HG03442 (cell line): Measurements from ENCODE around the gene ACP2.

Experiments
- ATAC-seq: cut with Tn5 transposase; IDR thresholded peaks from one replicate; pipeline ENCODE4 v1.9.1; 2021; ENCODE audit warnings: mild to moderate bottlenecking, moderate library complexity; ENCODE audit not compliant: unreplicated experiment

ACP2 gene, protein sequence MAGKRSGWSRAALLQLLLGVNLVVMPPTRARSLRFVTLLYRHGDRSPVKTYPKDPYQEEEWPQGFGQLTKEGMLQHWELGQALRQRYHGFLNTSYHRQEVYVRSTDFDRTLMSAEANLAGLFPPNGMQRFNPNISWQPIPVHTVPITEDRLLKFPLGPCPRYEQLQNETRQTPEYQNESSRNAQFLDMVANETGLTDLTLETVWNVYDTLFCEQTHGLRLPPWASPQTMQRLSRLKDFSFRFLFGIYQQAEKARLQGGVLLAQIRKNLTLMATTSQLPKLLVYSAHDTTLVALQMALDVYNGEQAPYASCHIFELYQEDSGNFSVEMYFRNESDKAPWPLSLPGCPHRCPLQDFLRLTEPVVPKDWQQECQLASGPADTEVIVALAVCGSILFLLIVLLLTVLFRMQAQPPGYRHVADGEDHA

GRCh38 chr11:47248664-47249377, at the start of gene ACP2:
Gene ACP2 (minus strand): TSS chr11:47248814. CDS start chr11:47248789, 25 bp downstream.
- ATAC-seq, result peak; percentile 92

GRCh38 chr11:47296045-47296444, 47.4 kb upstream of the ACP2 start:
- no peak for ATAC-seq

DNA sequence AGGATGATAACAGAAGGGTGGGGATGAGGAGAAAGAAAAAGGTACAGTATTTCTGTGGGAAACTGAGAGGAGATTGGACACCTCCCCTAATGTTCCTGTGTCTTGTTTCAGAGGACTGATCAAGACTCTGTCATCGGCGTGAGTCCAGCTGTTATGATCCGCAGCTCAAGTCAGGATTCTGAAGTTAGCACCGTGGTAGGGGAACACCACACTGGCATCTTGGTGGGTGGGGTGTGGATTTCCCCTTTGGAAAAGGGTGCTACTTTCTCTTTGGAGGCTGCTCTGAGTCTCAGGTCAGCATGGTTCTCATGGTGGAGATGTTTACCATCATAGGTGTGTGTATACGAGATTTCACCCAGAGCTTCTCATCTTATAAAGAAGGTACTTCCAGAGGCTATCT, 46.8 kb upstream of the ACP2 start:
- no peak for ATAC-seq

DNA sequence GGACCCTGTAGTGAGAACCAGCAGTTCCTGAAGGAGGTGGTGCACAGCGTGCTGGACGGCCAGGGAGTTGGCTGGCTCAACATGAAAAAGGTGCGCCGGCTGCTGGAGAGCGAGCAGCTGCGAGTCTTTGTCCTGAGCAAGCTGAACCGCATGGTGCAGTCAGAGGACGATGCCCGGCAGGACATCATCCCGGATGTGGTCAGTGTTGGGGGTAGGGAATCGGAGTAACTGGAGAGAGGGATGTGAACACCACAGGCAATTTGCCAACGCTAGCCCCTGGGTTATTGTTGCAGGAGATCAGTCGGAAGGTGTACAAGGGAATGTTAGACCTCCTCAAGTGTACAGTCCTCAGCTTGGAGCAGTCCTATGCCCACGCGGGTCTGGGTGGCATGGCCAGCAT, 41.2 kb upstream of the ACP2 start:
- ATAC-seq, result no peak

DNA sequence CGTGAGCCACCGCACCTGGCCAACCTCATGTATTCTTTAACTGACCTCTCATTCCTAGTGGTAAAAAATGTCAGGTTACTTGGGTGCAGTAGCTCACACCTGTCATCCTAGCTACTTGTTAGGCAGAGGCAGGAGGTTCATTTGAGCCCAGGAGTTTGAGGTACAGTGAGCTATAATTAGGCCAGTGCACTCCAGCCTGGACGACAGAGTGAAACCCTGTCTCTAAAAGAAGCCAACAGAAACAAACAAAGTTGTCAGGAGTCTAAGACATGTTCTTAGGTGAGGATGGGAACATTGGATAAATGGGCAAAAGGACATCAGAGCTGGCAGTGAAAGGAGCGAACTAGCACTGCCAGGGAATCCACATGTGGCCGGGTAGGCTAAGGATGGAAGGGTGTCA, 39.5 kb upstream of the ACP2 start:
- ATAC-seq, result no peak

DNA sequence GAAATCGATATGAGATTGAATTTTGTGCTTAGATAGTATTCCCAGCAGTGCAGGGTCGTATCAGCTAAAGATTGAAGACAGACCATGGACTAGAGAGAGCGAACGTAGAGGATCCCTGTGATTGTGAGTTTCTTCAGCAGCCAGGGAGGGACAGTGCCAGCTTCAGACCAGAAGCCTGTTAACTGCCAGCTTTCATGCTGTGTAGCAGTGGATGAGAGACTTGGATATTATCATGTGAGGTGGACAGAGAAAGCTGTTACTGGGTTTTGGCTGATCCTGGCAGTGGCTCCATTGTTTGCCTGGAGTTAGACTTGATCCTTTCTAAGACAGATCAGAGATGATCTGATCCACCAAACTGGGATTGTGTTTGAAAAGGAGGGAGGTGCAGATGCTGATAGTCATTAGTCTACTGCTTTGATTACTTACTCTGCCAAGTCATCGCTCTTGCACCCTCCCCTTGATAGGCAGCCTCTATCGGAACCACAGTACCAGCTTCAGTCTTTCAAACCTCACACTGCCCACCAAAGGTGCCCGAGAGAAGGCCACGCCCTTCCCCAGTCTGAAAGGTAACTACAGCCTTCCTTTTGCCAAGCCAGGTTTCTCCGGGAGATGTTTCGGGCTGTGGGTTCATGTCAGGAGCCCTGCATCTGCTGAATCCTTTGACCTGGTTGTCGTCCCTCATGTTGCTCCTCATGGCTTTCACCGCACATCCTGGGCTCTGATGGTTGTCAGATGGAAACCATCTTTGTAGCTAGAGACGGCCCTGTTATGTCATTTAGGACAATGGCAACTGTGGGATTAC, 37.6 kb upstream of the ACP2 start:
- no peak for ATAC-seq

DNA sequence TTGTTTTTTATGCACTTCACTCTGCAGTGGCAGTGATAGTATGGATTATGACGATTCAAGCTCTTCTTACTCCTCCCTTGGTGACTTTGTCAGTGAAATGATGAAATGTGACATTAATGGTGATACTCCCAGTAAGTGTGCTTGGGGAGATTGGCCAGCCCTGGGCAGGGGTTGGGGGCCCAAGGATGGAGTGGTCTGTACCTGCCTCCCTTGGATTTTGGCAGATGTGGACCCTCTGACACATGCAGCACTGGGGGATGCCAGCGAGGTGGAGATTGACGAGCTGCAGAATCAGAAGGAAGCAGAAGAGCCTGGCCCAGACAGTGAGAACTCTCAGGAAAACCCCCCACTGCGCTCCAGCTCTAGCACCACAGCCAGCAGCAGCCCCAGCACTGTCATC, 35.5 kb upstream of the ACP2 start:
- ATAC-seq, result no peak

DNA sequence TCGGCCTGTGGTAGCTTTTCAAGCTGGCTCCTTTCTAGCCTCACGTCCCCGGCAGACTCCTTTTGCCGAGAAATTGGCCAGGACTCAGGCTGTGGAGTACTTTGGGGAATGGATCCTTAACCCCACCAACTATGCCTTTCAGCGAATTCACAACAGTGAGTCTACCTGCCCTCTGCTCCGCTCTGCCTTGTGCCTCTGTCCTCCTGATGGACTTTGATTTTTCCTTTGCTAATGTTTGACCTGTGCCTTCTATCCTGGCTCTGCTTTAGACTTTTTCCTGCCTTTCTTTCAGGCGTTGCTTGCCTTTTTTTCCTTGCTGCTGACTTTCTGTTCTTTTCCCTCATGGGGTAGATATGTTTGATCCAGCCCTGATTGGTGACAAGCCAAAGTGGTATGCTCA, 33.8 kb upstream of the ACP2 start:
- ATAC-seq, result no peak

GRCh38 chr11:47280860-47281259, 32.2 kb upstream of the ACP2 start:
- ATAC-seq, result no peak

- no peak for ATAC-seq
These were observed 31.5 kb upstream of the ACP2 start for GRCh38 chr11:47280099-47280498.

GRCh38 chr11:47278769-47279168, 30.2 kb upstream of the ACP2 start:
- no peak for ATAC-seq

- no peak for ATAC-seq
These were observed 29.4 kb upstream of the ACP2 start for GRCh38 chr11:47278058-47278457.

GRCh38 chr11:47276923-47277322, 28.3 kb upstream of the ACP2 start:
- ATAC-seq, result no peak

DNA sequence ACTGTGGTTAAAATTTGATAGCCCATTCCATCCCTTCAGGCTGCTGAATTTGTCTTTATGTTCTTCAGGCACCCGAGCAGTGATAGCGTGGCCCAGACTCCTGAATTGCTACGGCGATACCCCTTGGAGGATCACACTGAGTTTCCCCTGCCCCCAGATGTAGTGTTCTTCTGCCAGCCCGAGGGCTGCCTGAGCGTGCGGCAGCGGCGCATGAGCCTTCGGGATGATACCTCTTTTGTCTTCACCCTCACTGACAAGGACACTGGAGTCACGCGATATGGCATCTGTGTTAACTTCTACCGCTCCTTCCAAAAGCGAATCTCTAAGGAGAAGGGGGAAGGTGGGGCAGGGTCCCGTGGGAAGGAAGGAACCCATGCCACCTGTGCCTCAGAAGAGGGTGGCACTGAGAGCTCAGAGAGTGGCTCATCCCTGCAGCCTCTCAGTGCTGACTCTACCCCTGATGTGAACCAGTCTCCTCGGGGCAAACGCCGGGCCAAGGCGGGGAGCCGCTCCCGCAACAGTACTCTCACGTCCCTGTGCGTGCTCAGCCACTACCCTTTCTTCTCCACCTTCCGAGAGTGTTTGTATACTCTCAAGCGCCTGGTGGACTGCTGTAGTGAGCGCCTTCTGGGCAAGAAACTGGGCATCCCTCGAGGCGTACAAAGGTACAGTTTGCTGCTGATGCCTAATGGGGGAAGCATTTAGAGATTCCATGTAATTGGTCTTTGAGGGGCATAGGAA, 26.1 kb upstream of the ACP2 start:
- ATAC-seq, result no peak

DNA sequence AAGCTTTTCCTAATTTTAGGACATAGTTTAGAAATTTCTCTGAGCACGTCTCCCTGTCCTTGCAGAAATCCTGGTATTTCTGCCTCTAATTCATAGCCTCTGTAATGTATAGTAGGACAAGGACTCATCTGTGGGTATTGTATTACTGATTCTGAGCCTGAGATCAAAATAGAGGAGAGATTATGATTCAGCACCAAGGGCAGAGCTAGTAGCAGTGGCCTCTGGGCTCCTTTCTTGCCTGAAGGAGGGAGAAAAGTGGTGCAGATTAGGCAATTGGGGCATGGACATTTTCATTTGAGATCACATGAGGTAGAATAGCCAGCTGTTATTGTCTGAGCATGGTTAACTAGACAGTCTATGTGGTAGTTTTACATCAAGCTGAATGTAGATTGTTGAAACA, 24.1 kb upstream of the ACP2 start:
- ATAC-seq, result no peak

DNA sequence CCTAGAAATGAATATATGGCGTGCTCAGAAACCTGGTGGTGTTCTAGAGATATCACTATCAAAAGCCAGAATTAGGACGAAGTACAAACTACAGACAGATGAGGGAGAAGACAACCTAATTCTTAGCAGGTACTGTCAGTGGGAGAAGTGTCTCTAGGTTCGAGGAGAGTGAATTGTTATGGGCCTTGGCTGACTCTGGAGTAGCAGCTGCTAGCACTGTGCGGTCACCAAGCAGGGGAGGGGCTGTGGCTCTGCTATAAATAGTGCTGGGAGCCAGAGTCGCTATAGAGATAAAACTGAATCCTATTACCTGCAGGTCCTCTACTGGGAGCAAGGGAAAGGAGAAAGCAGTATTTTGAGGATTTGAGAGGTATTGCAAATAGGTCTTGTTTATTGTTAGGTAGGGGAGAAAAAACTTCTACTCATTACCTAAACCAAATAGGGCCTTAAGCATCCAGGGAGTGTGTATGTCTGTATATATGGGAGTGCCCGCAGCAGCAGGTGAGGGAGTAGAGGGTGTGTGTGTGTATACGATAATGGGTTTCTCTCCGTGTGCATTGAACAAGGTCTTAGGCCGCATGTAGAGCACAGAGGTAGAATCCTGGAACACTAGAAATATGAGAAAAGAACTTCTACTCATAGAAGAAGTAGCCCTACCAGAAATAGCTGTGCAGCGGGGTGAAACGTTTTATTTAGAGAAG, 23.5 kb upstream of the ACP2 start:
- ATAC-seq, result no peak

- no peak for ATAC-seq
These were observed 22.7 kb upstream of the ACP2 start for GRCh38 chr11:47271328-47271727.

DNA sequence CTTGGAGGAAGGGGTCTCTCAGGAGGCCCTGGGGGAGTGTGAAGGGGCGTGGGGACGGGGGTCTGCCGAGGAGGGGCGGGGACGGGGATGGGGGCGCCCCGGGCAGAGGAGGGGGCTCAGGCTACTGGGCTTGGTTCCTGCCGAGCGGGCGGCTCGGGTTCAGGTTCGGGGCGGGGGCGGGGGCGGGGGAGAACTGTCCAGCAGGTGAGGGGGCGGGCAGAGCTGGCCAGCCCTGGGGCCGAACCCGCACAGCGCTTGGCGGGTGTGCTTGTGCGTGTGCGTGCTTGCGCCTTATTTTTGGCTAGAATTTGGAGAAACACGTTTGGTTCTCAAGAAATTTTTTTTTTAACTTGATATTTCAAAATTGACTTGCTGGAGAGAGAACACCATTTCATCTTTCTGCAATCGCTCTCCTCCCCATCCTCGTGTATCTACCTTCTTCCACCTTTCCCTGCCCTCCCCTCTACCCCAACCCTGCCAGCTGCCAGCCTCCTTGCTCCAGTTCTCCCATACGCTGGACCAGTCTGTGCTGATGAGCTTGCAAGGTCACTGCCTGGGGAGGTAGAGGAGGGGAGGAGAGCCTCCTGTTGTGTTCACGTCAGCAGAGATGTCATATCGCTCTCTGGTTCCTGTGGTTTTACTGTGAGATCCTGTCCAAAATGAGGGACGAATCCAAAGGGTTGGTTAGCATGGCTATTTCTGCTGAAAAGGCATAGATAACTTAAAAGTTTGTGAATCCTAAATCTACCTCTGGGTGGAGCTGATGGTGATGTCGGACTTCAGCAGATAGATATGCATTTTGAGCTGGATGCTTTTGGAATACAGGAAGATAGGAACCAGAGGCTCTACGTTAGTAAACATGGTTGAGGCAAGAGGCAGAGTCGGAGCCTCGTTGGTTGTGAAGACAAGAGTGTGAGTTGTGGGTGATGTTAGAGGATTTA, 22.0 kb upstream of the ACP2 start:
- ATAC-seq, result no peak

GRCh38 chr11:47269829-47270305, 21.3 kb upstream of the ACP2 start, which contains the start of gene MADD:
Gene MADD (plus strand): TSS chr11:47270133.
- peak; percentile 65 for ATAC-seq
